ENCODE results near the gene HNRNPAB.

DNA sequence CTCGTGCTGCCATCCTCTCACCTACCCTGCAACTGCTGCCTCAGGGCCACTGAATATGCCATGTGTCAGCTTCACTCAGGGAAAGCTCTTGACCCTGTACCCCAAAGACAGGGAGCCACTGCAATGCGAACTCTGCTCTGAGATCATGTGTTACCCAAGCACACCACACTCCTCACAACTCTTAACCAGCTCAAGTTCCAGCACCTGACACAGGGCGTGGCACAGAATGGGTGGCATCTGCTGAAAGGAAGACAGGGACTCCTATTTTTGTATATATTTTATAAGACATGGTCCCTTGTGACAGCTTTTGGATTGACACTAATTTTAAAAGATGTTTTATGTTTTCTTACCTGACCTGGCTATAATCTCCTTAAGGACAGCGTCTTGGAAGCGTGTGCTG lies 17.5 kb downstream of the HNRNPAB start:
- TF ChIP-seq, protein P1, sequence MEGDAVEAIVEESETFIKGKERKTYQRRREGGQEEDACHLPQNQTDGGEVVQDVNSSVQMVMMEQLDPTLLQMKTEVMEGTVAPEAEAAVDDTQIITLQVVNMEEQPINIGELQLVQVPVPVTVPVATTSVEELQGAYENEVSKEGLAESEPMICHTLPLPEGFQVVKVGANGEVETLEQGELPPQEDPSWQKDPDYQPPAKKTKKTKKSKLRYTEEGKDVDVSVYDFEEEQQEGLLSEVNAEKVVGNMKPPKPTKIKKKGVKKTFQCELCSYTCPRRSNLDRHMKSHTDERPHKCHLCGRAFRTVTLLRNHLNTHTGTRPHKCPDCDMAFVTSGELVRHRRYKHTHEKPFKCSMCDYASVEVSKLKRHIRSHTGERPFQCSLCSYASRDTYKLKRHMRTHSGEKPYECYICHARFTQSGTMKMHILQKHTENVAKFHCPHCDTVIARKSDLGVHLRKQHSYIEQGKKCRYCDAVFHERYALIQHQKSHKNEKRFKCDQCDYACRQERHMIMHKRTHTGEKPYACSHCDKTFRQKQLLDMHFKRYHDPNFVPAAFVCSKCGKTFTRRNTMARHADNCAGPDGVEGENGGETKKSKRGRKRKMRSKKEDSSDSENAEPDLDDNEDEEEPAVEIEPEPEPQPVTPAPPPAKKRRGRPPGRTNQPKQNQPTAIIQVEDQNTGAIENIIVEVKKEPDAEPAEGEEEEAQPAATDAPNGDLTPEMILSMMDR (IDR thresholded peaks at IDR 0.05), result no peak
- TF ChIP-seq ZFX (IDR thresholded peaks at IDR 0.05; ENCODE audit: borderline replicate concordance), result no peak

Data from 22Rv1 (cell line).